HUES6 (cell line): Measurements from ENCODE around the gene A4GALT.
"Not testable (repeated sequence)": the region's sequence is repeated elsewhere in the genome, so short reads cannot be mapped to it uniquely, and the experiment has no call there.

Experiments
- H3K27ac ChIP-seq: 2 replicates; pipeline ENCODE4 v1.7.0; 2013; ENCODE audit warnings: low read depth, mild to moderate bottlenecking, low read length, inconsistent platforms
- H3K27me3 ChIP-seq: 2 replicates; pipeline ENCODE4 v1.6.1; 2013; ENCODE audit warnings: low read length; ENCODE audit not compliant: control insufficient read depth, insufficient read depth
- H3K36me3 ChIP-seq: 2 replicates; pipeline ENCODE4 v1.6.1; 2013; ENCODE audit warnings: low read length; ENCODE audit not compliant: control insufficient read depth, insufficient read depth
- H3K4me1 ChIP-seq: 2 replicates; pipeline ENCODE4 v1.6.1; 2013; ENCODE audit warnings: low read length; ENCODE audit not compliant: control insufficient read depth, insufficient read depth
- H3K4me3 ChIP-seq: 2 replicates; pipeline ENCODE4 v1.5.1; 2013; ENCODE audit warnings: low read depth, low read length
- H3K9ac ChIP-seq: one replicate; pipeline ENCODE4 v1.6.1; 2013; ENCODE audit warnings: mild to moderate bottlenecking, low read length
- H3K9me3 ChIP-seq: 2 replicates; pipeline ENCODE4 v1.6.1; 2013; ENCODE audit warnings: low read depth, low read length; ENCODE audit not compliant: control insufficient read depth, insufficient read depth

Gene A4GALT

GRCh38 chr22:42677936-42678335, 42.7 kb downstream of the A4GALT start:
- H3K9ac ChIP-seq, H3K36me3 ChIP-seq: not testable (repeated sequence)

GRCh38 chr22:42676059-42676607, 44.5 kb downstream of the A4GALT start:
- H3K36me3 ChIP-seq: no peaks in the 10 kb centered on the region
- no peaks in the 10 kb centered on the region for H3K4me1 ChIP-seq
- H3K27ac ChIP-seq: no peak overlapping the region
- no peak overlapping the region for H3K9ac ChIP-seq
- H3K27me3 ChIP-seq: no peaks in the 10 kb centered on the region
- H3K4me3 ChIP-seq: no peak overlapping the region
- H3K9me3 ChIP-seq: peaks cover 15% of the 10 kb centered on the region

More at GRCh38 chr22:42677936-42678335, 42.7 kb downstream of the A4GALT start:
- H3K4me1 ChIP-seq, H3K27me3 ChIP-seq, H3K27ac ChIP-seq, H3K4me3 ChIP-seq: not testable (repeated sequence)
- peaks cover 15% of the 10 kb centered on the region for H3K9me3 ChIP-seq

- Histone ChIP-seq H3K36me3 (no peaks in the 10 kb centered on the region), H3K4me3 (no peak overlapping the region), H3K27ac (no peak overlapping the region), H3K9ac (no peak overlapping the region), H3K9me3 (peaks cover 11% of the 10 kb centered on the region), H3K4me1 (no peaks in the 10 kb centered on the region), H3K27me3 (no peaks in the 10 kb centered on the region)
Observed at GRCh38 chr22:42673898-42674401, 46.7 kb downstream of the A4GALT start.

GRCh38 chr22:42673071-42673470, 47.6 kb downstream of the A4GALT start:
- H3K4me3 ChIP-seq, H3K27me3 ChIP-seq, H3K4me1 ChIP-seq, H3K36me3 ChIP-seq, H3K9me3 ChIP-seq, H3K9ac ChIP-seq, H3K27ac ChIP-seq: not testable (repeated sequence)

GRCh38 chr22:42670921-42671709, 49.6 kb downstream of the A4GALT start:
- H3K36me3 ChIP-seq: no peaks in the 10 kb centered on the region
- H3K27me3 ChIP-seq: no peaks in the 10 kb centered on the region
- H3K4me1 ChIP-seq: no peaks in the 10 kb centered on the region
- H3K4me3 ChIP-seq: no peak overlapping the region
- H3K27ac ChIP-seq: no peak overlapping the region
- H3K9ac ChIP-seq: no peak overlapping the region
- H3K9me3 ChIP-seq: no peaks in the 10 kb centered on the region

- no peak overlapping the region for H3K4me3 ChIP-seq
- H3K36me3 ChIP-seq: no peaks in the 10 kb centered on the region
- no peak overlapping the region for H3K9ac ChIP-seq
- no peaks in the 10 kb centered on the region for H3K4me1 ChIP-seq
- no peaks in the 10 kb centered on the region for H3K27me3 ChIP-seq
- H3K9me3 ChIP-seq: no peaks in the 10 kb centered on the region
- H3K27ac ChIP-seq: no peak overlapping the region
Observed at GRCh38 chr22:42670046-42670445, 50.6 kb downstream of the A4GALT start.

GRCh38 chr22:42666393-42666792, 54.3 kb downstream of the A4GALT start:
- H3K9me3 ChIP-seq, H3K36me3 ChIP-seq, H3K4me3 ChIP-seq, H3K9ac ChIP-seq, H3K4me1 ChIP-seq, H3K27ac ChIP-seq: not testable (repeated sequence)
- H3K27me3 ChIP-seq: peaks cover 15% of the 10 kb centered on the region

GRCh38 chr22:42664976-42665831, 55.5 kb downstream of the A4GALT start:
- no peak overlapping the region for H3K9ac ChIP-seq
- peaks cover 15% of the 10 kb centered on the region for H3K27me3 ChIP-seq
- H3K27ac ChIP-seq: no peak overlapping the region
- no peaks in the 10 kb centered on the region for H3K9me3 ChIP-seq
- no peak overlapping the region for H3K4me3 ChIP-seq
- H3K36me3 ChIP-seq: no peaks in the 10 kb centered on the region
- no peaks in the 10 kb centered on the region for H3K4me1 ChIP-seq

GRCh38 chr22:42661985-42662831, 58.5 kb downstream of the A4GALT start:
- Histone ChIP-seq H3K9ac (peak overlapping the region; percentile 60), H3K36me3 (no peaks in the 10 kb centered on the region), H3K27ac (no peak overlapping the region), H3K27me3 (peaks cover 15% of the 10 kb centered on the region), H3K9me3 (no peaks in the 10 kb centered on the region), H3K4me3 (peak overlapping the region; percentile 78), H3K4me1 (no peaks in the 10 kb centered on the region)

- no peak overlapping the region for H3K9ac ChIP-seq
- H3K36me3 ChIP-seq: no peaks in the 10 kb centered on the region
- H3K27ac ChIP-seq: no peak overlapping the region
- no peaks in the 10 kb centered on the region for H3K27me3 ChIP-seq
- H3K4me3 ChIP-seq: no peak overlapping the region
- no peaks in the 10 kb centered on the region for H3K4me1 ChIP-seq
- H3K9me3 ChIP-seq: no peaks in the 10 kb centered on the region
Observed at GRCh38 chr22:42656578-42656977, 64.1 kb downstream of the A4GALT start.
